Breast epithelium (tissue), 3 donors: ENCODE results near the gene RUFY2.
A peak's percentile ranks its signal among the peaks of the same experiment; 100 is the strongest.

Experiments used
- CTCF ChIP-seq, 3 donors: fragments of 450-650 bp; IDR thresholded peaks; one replicate each; pipeline ENCODE4 v1.5.1; 2016 to 2017; ENCODE audit warnings: antibody characterized with exemption in 3 of 3, mild to moderate bottlenecking in 3 of 3, moderate library complexity in 3 of 3
- POLR2A ChIP-seq: fragments of 450-650 bp; IDR thresholded peaks from one replicate; pipeline ENCODE4 v1.6.1; 2016; ENCODE audit warnings: antibody characterized with exemption, mild to moderate bottlenecking, moderate library complexity
- POLR2AphosphoS5 ChIP-seq, 3 donors: sonication (generic); formaldehyde crosslinking; IDR thresholded peaks; one replicate each; pipeline ENCODE4 v1.6.1; 2017; ENCODE audit warnings: antibody characterized with exemption in 3 of 3

- TF ChIP-seq POLR2A (no peak), POLR2AphosphoS5 (IDR thresholded peaks at IDR 0.05) (peak; percentile 88 to 92 (median 88)), CTCF (IDR thresholded peaks at IDR 0.05) (peak; percentile 30 to 62 (median 40))
These were observed 74.6 kb downstream of the RUFY2 start, which contains the start of gene PBLD for GRCh38 chr10:68332259-68333057.
